ENCODE measurements around the gene CHGA.

DNA sequence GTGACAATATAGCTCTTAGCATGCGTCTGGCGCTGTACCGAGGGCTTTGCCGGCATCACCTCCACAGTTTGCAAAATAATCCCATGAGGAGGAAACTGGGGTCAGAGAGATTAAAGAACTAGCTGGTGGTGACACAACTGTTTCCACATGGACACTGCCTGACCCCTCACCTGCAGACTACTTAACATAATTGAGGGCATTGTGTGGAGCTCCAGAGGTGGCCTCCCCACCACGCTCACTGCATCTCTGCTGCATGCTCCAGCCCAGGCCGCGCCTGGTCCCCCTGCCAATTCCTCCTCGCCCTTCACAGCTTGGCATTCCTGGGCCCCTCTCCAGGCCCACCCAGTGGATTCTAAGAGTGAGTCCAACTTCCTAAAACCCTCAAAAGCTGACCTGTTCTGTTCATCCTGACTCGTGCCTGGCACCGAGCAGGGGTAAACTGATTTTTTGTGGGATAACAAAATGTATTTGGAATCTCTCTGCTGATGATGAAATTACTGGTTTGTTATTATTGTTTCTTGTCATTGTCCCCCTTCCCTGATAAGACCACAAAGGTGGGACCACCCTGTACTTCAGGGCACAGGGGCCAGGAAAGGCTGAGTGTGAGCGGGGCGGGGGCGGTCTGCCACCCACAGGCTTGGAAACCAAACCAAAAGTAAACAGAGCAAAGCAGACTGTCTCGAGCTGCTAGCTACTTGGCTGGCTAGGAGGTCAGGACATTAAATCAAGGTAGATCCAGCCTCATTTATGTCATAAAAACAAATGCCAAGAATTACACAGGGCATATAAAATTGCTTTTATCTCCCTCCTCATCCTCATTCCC lies 40.6 kb downstream of the CHGA start:
- TF ChIP-seq, protein P1, sequence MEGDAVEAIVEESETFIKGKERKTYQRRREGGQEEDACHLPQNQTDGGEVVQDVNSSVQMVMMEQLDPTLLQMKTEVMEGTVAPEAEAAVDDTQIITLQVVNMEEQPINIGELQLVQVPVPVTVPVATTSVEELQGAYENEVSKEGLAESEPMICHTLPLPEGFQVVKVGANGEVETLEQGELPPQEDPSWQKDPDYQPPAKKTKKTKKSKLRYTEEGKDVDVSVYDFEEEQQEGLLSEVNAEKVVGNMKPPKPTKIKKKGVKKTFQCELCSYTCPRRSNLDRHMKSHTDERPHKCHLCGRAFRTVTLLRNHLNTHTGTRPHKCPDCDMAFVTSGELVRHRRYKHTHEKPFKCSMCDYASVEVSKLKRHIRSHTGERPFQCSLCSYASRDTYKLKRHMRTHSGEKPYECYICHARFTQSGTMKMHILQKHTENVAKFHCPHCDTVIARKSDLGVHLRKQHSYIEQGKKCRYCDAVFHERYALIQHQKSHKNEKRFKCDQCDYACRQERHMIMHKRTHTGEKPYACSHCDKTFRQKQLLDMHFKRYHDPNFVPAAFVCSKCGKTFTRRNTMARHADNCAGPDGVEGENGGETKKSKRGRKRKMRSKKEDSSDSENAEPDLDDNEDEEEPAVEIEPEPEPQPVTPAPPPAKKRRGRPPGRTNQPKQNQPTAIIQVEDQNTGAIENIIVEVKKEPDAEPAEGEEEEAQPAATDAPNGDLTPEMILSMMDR (IDR thresholded peaks at IDR 0.05): no peak
- TF ChIP-seq ZFX (IDR thresholded peaks at IDR 0.05; ENCODE audit: borderline replicate concordance): no peak
